Osteoblast (primary cell): Measurements from ENCODE around the gene NAXD. TPM values are rescaled to one million over a fixed set of nuclear protein-coding genes. Genes with fewer than 3 reads are reported as not detected.
"Not testable (repeated sequence)": the region's sequence is repeated elsewhere in the genome, so short reads cannot be mapped to it uniquely, and the experiment has no call there.

Experiments
- DNase-seq: peaks from one replicate; pipeline ENCODE4 v3.0.0; 2011; ENCODE audit warnings: low spot score, mixed read lengths; ENCODE audit not compliant: insufficient read length; ENCODE audit errors: missing footprints
- H2AFZ ChIP-seq: 2 replicates; pipeline ENCODE4 v1.6.0; 2011; ENCODE audit warnings: mild to moderate bottlenecking, low read length
- H3K27ac ChIP-seq: 2 replicates; pipeline ENCODE4 v1.5.1; 2011; ENCODE audit warnings: mild to moderate bottlenecking, low read depth, low read length, moderate library complexity
- H3K27me3 ChIP-seq: 2 replicates; pipeline ENCODE4 v1.6.0; 2012; ENCODE audit warnings: mild to moderate bottlenecking, control low read depth, inconsistent platforms, low read length, moderate library complexity; ENCODE audit not compliant: insufficient read depth
- H3K36me3 ChIP-seq: 2 replicates; pipeline ENCODE4 v1.5.1; 2011; ENCODE audit warnings: mild to moderate bottlenecking, low read length, control low read depth, moderate library complexity; ENCODE audit not compliant: insufficient read depth
- H3K4me1 ChIP-seq: 2 replicates; pipeline ENCODE4 v1.5.1; 2011; ENCODE audit warnings: mild to moderate bottlenecking, low read length, control low read depth, moderate library complexity; ENCODE audit not compliant: insufficient read depth
- H3K4me2 ChIP-seq: 2 replicates; pipeline ENCODE4 v1.6.0; 2011; ENCODE audit warnings: mild to moderate bottlenecking, low read length; ENCODE audit not compliant: insufficient read depth
- H3K4me3 ChIP-seq: fragments of 200-600 bp; sonication (generic); 3 replicates; pipeline ENCODE4 v1.5.1; 2012; ENCODE audit warnings: mild to moderate bottlenecking, low read length, inconsistent platforms; ENCODE audit not compliant: insufficient read depth
- H3K79me2 ChIP-seq: 2 replicates; pipeline ENCODE4 v1.6.0; 2012; ENCODE audit warnings: mild to moderate bottlenecking, low read length, control low read depth, inconsistent platforms; ENCODE audit not compliant: insufficient read depth
- H3K9me3 ChIP-seq: 2 replicates; pipeline ENCODE4 v1.5.1; 2011; ENCODE audit warnings: low read depth, low read length, control low read depth
- H4K20me1 ChIP-seq: 2 replicates; pipeline ENCODE4 v1.6.0; 2012; ENCODE audit warnings: mild to moderate bottlenecking, low read length, control low read depth; ENCODE audit not compliant: insufficient read depth
- total RNA-seq: library from RNA; depleted of rRNA; stranded (reverse); fragments of >200 nt; gene quantifications from 2 replicates; pipeline ENCODE4 v1.2.3, GENCODE V29; 2012
- TF ChIP-seq, protein P1 (sequence below): IDR thresholded peaks from 2 replicates; pipeline ENCODE4 v1.5.1; 2011; ENCODE audit warnings: mild to moderate bottlenecking, low read depth, low read length, moderate library complexity; ENCODE audit errors: extremely low read depth

The NAXD gene
- total RNA-seq, 1 donor = 15.9 TPM

DNA sequence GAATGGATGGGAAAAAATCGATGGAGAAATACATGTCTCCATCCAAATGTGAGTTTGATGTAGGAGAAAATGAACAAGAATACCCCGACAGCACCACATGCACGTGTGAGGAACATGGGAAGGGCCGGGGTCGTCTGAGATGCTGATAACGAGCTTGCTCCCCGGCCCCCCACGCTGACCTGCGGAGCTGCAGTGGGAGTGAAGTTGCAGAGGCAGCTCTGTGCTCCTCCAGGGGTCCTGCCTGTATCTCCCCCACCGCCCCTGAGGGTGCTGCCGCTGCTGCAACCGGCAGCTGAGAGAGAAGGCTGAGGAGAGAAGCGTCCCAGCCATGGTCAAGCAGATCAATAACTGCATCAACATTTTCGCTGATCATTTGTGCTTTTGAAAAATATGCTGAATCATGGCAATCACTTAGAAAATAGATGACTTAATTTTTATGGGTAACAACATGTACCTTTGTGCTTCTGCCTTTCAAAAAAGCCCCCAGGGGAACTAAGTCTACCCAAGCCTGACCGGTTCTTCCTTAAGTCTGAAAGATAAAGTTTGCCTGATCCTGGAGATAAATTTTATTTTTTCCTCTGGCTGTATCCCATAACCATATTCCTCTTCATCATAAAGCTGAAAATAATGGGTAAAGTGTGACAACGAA lies 18.2 kb upstream of the NAXD start:
- Histone ChIP-seq H3K4me2 (no peak overlapping the region), H3K36me3 (no peaks in the 10 kb centered on the region), H2AFZ (no peak overlapping the region), H3K4me3 (no peak overlapping the region), H3K4me1 (peaks cover 6% of the 10 kb centered on the region), H4K20me1 (no peaks in the 10 kb centered on the region), H3K27me3 (no peaks in the 10 kb centered on the region), H3K79me2 (no peaks in the 10 kb centered on the region), H3K27ac (no peak overlapping the region), H3K9me3 (no peaks in the 10 kb centered on the region)
- TF ChIP-seq, protein P1, sequence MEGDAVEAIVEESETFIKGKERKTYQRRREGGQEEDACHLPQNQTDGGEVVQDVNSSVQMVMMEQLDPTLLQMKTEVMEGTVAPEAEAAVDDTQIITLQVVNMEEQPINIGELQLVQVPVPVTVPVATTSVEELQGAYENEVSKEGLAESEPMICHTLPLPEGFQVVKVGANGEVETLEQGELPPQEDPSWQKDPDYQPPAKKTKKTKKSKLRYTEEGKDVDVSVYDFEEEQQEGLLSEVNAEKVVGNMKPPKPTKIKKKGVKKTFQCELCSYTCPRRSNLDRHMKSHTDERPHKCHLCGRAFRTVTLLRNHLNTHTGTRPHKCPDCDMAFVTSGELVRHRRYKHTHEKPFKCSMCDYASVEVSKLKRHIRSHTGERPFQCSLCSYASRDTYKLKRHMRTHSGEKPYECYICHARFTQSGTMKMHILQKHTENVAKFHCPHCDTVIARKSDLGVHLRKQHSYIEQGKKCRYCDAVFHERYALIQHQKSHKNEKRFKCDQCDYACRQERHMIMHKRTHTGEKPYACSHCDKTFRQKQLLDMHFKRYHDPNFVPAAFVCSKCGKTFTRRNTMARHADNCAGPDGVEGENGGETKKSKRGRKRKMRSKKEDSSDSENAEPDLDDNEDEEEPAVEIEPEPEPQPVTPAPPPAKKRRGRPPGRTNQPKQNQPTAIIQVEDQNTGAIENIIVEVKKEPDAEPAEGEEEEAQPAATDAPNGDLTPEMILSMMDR = no peak
- no peak for DNase-seq

DNA sequence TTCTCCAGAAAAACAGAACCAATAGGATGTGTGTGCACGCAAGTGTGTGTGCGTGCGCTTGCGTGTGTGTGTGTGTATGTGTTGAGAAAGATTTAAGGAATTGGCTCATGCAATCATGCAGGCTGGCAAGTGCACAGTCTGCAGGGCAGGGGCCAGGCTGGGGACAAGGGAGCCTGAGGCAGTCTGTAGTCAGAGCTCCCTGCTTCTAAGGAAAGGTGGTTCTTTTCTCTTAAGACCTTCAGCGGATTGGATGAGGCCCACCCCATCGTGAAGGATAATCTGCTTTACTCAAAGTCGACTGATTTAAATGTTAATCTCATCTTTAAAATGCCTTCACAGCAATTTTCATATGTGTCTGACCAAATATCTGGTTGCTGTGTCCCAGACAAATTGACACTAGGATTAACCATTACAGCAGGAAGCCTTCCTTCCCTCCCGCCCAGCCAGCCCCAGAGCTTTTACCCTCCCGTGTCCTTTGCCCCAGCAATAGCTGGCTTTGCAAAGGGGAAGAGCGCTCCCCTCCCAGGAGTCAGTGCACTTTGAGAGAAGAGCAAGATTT lies 15.0 kb upstream of the NAXD start:
- Histone ChIP-seq H3K4me3 (no peak overlapping the region), H2AFZ (no peak overlapping the region), H3K36me3 (no peaks in the 10 kb centered on the region), H3K27me3 (no peaks in the 10 kb centered on the region), H3K4me1 (no peaks in the 10 kb centered on the region), H3K79me2 (no peaks in the 10 kb centered on the region), H3K27ac (no peak overlapping the region), H4K20me1 (no peaks in the 10 kb centered on the region), H3K4me2 (no peak overlapping the region), H3K9me3 (no peaks in the 10 kb centered on the region)
- TF ChIP-seq, protein P1 = no peak
- DNase-seq = no peak

DNA sequence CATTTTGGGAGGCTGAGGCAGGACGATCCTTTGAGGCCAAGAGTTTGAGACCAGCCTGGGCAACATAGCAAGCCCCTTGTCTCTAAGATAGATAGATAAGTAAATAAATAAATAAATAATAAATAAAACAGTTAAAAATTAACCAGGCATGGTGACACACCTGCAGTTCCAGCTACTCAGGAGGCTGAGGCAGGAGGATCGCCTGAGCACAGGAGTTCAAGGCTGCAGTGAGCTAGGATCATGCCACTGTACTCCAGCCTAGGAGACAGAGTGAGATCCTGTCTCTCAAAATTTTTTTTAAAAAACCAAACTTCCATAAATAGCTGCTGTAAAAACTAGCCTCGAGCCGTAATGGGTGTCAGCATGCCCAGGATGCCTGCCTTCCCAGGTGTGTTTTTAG lies 14.4 kb upstream of the NAXD start:
- H3K4me2 ChIP-seq = no peak overlapping the region
- H4K20me1 ChIP-seq = no peaks in the 10 kb centered on the region
- no peak for DNase-seq
- H3K9me3 ChIP-seq = no peaks in the 10 kb centered on the region
- no peaks in the 10 kb centered on the region for H3K36me3 ChIP-seq
- no peak overlapping the region for H3K4me3 ChIP-seq
- H2AFZ ChIP-seq = no peak overlapping the region
- TF ChIP-seq, protein P1 = no peak
- H3K27ac ChIP-seq = no peak overlapping the region
- H3K79me2 ChIP-seq = no peaks in the 10 kb centered on the region
- no peaks in the 10 kb centered on the region for H3K27me3 ChIP-seq
- no peaks in the 10 kb centered on the region for H3K4me1 ChIP-seq

DNA sequence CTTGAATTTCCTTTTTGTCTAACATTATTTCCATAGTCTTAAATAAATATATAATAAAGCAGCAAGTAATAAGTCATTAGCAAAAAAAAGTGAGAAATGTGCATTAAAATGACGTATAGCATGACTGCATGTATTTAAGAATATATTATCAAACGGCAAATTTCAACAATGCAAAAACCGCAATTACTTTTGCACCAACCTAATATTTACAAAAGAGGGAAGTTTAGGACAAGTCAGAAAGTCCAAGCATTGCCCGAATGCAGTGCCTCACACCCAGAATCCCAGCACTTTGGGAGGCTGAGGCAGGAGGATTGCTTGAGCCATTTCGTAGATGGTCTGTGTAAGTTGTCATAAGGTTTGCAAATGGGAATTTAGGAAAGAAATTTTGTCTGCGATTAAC lies 10.2 kb upstream of the NAXD start:
- TF ChIP-seq, protein P1 = no peak
- DNase-seq = no peak
- Histone ChIP-seq H3K4me3 (no peak overlapping the region), H3K36me3 (no peaks in the 10 kb centered on the region), H3K9me3 (no peaks in the 10 kb centered on the region), H3K27me3 (no peaks in the 10 kb centered on the region), H3K79me2 (no peaks in the 10 kb centered on the region), H3K4me1 (no peaks in the 10 kb centered on the region), H3K27ac (no peak overlapping the region), H2AFZ (no peak overlapping the region), H3K4me2 (no peak overlapping the region), H4K20me1 (no peaks in the 10 kb centered on the region)

DNA sequence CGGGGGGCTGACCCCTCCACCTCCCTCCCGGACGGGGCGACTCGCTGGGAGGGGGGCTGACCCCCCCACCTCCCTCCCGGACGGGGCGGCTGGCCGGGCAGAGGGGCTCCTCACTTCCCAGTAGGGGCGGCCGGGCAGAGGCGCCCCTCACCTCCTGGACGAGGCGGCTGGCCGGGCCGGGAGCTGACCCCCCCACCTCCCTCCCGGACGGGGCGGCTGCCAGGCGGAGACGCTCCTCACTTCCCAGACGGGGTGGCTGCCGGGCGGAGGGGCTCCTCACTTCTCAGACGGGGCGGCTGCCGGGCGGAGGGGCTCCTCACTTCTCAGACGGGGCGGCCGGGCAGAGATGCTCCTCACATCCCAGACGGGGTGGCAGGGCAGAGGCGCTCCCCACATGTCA lies 9.1 kb upstream of the NAXD start:
- not testable (repeated sequence) for H3K79me2 ChIP-seq, H3K36me3 ChIP-seq, H3K27me3 ChIP-seq, H3K4me1 ChIP-seq, H4K20me1 ChIP-seq, H3K4me3 ChIP-seq, H3K9me3 ChIP-seq, H2AFZ ChIP-seq, H3K27ac ChIP-seq, H3K4me2 ChIP-seq, DNase-seq
